ENCODE measurements around the gene HIBCH.
"Not testable (repeated sequence)": the region's sequence is repeated elsewhere in the genome, so short reads cannot be mapped to it uniquely, and the experiment has no call there.

The HIBCH gene

GRCh38 chr2:190157613-190158528, 161.8 kb downstream of the HIBCH start:
- not testable (repeated sequence) for H3K9ac ChIP-seq (ENCODE audit: low read depth, low read length); H3K27me3 ChIP-seq (ENCODE audit: control insufficient read depth, insufficient read depth, low read length); H3K9me3 ChIP-seq (ENCODE audit: control insufficient read depth, insufficient read depth, low read length); H3K36me3 ChIP-seq (ENCODE audit: control insufficient read depth, insufficient read depth, low read length); H3K4me3 ChIP-seq (ENCODE audit: low read depth, low read length); H3K4me1 ChIP-seq (ENCODE audit: control insufficient read depth, insufficient read depth, low read length)

GRCh38 chr2:190156530-190157212, 163.0 kb downstream of the HIBCH start:
- no peaks in the 10 kb centered on the region for H3K27me3 ChIP-seq (ENCODE audit: control insufficient read depth, insufficient read depth, low read length)
- H3K9me3 ChIP-seq (ENCODE audit: control insufficient read depth, insufficient read depth, low read length): no peaks in the 10 kb centered on the region
- no peak overlapping the region for H3K4me3 ChIP-seq (ENCODE audit: low read depth, low read length)
- H3K4me1 ChIP-seq (ENCODE audit: control insufficient read depth, insufficient read depth, low read length): no peaks in the 10 kb centered on the region
- H3K9ac ChIP-seq (ENCODE audit: low read depth, low read length): no peak overlapping the region
- no peaks in the 10 kb centered on the region for H3K36me3 ChIP-seq (ENCODE audit: control insufficient read depth, insufficient read depth, low read length)

Measured in iPS-15b (cell line).